GM12873 (cell line): ENCODE data around the gene ANKRD24.

Source experiments
- TF ChIP-seq, protein P1 (sequence below): IDR thresholded peaks from 2 replicates; pipeline ENCODE4 v1.5.1; 2012; ENCODE audit warnings: low read depth, mild to moderate bottlenecking, moderate library complexity, low read length, control low read depth; ENCODE audit not compliant: insufficient read depth; ENCODE audit errors: missing control alignments

The ANKRD24 gene

DNA sequence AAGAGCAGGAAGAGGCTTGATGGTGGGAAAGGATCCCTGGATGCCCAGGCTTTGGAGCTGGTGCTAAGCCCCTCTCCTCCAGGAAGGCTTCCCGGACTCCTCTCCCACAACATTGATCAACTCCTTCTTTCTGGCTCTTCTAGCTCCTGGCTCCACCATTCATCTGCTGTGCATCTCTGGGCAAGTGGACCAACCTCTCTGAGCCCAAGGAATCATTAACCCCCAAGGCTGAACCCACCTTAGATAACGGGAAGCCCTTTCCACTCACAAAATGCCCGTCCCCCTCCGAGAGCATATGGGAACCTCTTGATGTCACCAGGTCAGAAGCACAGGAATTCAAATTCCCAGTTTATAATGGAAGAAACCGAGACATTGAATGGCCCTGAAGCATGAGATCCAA lies 5.3 kb upstream of the ANKRD24 start:
- TF ChIP-seq, protein P1, sequence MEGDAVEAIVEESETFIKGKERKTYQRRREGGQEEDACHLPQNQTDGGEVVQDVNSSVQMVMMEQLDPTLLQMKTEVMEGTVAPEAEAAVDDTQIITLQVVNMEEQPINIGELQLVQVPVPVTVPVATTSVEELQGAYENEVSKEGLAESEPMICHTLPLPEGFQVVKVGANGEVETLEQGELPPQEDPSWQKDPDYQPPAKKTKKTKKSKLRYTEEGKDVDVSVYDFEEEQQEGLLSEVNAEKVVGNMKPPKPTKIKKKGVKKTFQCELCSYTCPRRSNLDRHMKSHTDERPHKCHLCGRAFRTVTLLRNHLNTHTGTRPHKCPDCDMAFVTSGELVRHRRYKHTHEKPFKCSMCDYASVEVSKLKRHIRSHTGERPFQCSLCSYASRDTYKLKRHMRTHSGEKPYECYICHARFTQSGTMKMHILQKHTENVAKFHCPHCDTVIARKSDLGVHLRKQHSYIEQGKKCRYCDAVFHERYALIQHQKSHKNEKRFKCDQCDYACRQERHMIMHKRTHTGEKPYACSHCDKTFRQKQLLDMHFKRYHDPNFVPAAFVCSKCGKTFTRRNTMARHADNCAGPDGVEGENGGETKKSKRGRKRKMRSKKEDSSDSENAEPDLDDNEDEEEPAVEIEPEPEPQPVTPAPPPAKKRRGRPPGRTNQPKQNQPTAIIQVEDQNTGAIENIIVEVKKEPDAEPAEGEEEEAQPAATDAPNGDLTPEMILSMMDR, result no peak

DNA sequence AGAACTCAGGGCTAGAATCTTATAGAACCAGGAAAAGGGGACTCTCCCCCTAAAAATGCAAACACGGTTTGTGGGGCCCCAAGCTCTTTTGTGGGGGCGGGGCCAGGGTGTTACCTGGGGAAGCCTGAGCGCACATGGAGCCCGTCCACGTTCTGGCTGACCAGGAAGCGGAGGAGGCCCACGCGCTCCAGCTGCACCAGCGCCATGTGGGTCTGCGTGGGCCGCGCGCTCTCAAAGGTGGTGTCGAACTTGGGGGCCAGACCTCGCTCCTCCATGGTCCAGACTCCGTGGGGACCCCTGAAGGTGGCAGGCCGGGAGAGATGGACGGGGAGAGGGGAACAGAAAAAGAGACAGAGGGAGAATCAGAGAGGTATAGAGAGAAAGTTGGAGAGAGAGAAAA lies 3.5 kb upstream of the ANKRD24 start:
- TF ChIP-seq, protein P1, result no peak

DNA sequence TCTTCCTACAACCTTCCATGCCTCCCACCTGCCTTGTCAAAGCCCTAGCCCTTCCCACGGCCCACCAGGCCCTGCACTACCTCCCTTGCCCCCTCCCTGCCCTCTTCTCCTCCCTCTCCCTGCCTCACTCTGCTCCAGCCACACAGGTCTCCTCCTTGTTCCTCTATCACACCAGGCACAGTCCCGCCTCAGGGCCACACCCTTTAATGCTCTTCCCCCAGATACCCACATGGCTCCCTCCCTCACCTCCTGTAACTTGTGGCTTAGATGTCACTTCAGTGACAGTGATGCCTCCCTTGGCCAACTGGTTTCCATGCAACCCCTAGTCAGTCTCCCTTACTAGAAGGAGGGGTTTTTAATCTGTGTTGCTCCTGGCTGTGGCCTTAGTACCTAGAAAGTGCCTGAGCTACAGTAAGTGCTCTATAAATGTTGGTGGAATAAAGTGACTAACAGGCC lies 1.4 kb upstream of the ANKRD24 start:
- TF ChIP-seq, protein P1, result no peak

DNA sequence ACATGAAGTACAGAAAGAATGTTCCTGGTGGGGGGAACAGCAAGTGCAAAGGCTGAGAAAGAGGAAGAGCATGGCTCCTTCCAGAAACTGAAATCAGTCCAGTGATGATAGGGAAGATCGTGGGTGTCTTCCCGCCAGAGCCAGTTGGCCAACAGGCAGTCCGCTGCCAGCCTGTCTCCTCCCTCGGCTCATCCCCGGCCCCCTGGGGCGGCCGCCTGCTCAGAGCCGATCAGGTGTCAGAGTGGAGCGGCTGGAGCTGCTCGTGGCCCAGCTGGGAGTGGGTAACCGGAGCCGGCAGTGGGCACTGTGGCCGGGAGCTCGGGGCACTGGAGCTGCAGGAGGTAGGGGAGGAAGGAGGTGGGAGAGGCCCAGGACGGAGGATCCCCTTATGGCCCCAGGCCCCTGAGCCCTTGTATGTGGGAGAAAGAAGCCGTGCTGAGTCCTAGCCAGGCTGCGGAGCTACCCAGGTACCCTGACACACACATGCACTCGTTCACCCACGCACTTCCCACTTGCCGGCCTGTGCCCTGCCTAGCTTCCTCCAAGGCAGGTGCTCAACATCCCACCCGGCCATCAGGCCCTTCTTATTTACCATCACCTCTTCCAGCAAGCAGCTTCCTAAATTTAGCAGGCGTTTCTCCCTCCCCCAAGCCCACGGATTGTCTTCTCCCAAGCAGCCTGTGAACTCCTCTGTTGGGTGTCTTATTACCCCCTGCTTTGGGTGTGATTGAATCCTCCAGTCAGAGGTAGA lies 1.7 kb downstream of the ANKRD24 start:
- TF ChIP-seq, protein P1, result no peak

DNA sequence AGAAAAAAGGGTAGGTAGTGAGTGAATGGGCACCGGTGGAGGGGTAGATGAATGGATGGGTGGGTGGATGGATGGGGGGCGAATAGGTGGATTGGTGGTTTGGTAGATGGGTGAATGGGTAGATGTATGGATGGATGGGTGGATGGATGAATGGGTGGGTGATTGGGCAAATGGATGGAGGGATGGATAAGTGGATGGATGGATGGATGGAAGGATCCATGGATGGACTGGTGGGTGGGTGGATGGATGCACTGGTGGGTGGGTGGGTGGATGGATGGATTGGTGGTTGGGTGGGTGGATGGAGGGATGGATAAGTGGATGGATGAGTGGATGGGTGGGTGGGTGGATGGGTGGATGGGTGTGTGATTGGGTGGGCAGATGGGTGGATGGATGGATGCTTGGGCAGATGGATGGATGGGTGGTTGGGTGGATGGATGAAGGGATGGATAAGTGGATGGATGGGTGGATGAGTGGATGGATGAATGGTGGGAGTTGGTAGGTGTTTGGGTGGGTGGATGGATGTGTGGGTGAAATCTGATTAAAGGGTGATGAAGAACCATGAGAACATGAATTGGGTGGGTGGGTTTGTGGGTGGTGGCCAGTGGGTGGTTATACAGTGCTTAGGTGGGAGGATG lies 2.3 kb downstream of the ANKRD24 start:
- TF ChIP-seq, protein P1, result no peak

DNA sequence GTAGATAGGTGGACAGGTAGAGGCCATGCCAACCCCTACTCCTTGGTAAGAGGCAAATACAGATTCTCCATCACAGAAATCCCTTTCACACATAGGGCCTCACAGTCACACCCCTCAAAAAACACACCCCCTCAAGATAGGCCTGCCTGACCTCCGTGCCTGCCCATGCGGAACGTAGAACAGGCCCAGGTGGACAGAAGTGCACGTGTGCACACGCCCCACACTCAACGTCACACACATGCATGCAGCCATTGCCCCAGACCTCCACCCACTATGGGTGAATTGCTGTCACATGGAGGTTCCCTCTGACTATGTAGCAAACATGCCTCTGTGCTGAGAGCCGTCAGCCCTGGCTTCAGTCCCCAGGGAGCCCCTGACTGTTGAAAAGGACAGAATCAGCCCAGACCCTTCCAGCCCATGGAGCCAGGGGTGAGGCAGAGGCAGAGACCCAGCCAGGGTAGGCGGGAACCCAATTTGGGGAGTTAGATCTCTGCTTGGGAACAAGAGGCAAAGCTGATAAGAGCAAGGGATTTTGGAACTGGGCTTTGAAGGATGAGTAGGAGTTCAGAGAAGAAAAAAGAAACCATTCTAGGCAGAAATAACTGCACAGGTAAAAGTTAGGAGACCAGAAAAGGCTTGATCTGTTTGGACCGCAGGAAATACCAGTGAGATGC lies 3.1 kb downstream of the ANKRD24 start:
- TF ChIP-seq, protein P1, result no peak
